PFSK-1 (cell line): Measurements from ENCODE around the gene COL8A1.

Source experiments
- FOXP2 ChIP-seq: optimal IDR thresholded peaks from 2 replicates; pipeline ENCODE3; 2011; ENCODE audit warnings: borderline replicate concordance, control low read depth, inconsistent platforms; ENCODE audit not compliant: insufficient read depth; ENCODE audit errors: extremely low read length, extremely low read depth
- POLR2AphosphoS5 ChIP-seq: IDR thresholded peaks from 2 replicates; pipeline ENCODE4 v1.6.1; 2012; ENCODE audit warnings: low read depth, mild to moderate bottlenecking, control low read depth, low read length, moderate library complexity
- SIN3A ChIP-seq: IDR thresholded peaks from 2 replicates; pipeline ENCODE4 v1.6.1; 2012; ENCODE audit warnings: mild to moderate bottlenecking, low read length, moderate library complexity, borderline replicate concordance; ENCODE audit not compliant: insufficient read depth
- TAF1 ChIP-seq: IDR thresholded peaks from 2 replicates; pipeline ENCODE4 v1.6.1; 2012; ENCODE audit warnings: low read length, control low read depth, borderline replicate concordance; ENCODE audit not compliant: insufficient read depth
- TF ChIP-seq, protein P1 (sequence below), 2 experiments: IDR thresholded peaks; 2 replicates each; pipeline versions ENCODE4 v1.6.1 to v1.8.0; 2011 to 2012; ENCODE audit warnings: low read depth in 2 of 2, low read length in 2 of 2, control low read depth in 1 of 2, inconsistent platforms in 1 of 2, mild to moderate bottlenecking in 1 of 2, moderate library complexity in 1 of 2; ENCODE audit not compliant: insufficient read depth in 1 of 2

DNA sequence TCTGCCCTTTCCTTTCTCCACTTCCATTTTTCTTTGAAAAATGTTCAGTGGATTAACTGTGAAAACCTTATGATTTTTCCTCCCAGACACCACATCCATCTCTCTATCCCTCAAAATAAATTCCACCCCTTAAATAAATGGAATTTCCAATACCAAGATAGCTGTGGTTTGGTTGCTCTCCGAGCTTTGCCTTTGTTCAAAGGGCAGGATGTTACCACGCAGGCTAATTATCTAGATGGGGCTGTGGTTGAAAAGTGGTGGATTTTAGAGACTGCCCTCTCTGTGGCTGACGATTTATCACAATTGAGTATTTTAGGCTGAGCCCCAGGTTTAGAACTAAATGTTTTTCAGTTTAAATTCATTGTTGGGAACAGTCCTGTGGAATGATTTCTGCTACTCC, 142.4 kb downstream of the COL8A1 start:
- TF ChIP-seq POLR2AphosphoS5 (no peak), FOXP2 (no peak), TAF1 (no peak), SIN3A (no peak)
- TF ChIP-seq, protein P1, sequence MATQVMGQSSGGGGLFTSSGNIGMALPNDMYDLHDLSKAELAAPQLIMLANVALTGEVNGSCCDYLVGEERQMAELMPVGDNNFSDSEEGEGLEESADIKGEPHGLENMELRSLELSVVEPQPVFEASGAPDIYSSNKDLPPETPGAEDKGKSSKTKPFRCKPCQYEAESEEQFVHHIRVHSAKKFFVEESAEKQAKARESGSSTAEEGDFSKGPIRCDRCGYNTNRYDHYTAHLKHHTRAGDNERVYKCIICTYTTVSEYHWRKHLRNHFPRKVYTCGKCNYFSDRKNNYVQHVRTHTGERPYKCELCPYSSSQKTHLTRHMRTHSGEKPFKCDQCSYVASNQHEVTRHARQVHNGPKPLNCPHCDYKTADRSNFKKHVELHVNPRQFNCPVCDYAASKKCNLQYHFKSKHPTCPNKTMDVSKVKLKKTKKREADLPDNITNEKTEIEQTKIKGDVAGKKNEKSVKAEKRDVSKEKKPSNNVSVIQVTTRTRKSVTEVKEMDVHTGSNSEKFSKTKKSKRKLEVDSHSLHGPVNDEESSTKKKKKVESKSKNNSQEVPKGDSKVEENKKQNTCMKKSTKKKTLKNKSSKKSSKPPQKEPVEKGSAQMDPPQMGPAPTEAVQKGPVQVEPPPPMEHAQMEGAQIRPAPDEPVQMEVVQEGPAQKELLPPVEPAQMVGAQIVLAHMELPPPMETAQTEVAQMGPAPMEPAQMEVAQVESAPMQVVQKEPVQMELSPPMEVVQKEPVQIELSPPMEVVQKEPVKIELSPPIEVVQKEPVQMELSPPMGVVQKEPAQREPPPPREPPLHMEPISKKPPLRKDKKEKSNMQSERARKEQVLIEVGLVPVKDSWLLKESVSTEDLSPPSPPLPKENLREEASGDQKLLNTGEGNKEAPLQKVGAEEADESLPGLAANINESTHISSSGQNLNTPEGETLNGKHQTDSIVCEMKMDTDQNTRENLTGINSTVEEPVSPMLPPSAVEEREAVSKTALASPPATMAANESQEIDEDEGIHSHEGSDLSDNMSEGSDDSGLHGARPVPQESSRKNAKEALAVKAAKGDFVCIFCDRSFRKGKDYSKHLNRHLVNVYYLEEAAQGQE (IDR thresholded peaks at IDR 0.05; ENCODE audit: insufficient read depth in 1 of 2, low read depth in 2 of 2, low read length in 2 of 2) = no peak
